HepG2 (cell line): ENCODE results near the gene ZBTB7A.

Source experiments
- ATAD3A ChIP-seq: sonication (generic); formaldehyde crosslinking; IDR thresholded peaks from 2 replicates; pipeline ENCODE4 v1.4.0; 2020; ENCODE audit warnings: missing genetic modification reagents
- GATAD2A ChIP-seq: IDR thresholded peaks from 2 replicates; pipeline ENCODE4 v1.6.1; 2016
- NFE2 ChIP-seq: sonication (generic); formaldehyde crosslinking; IDR thresholded peaks from 2 replicates; pipeline ENCODE4 v1.4.0; 2020; ENCODE audit warnings: missing genetic modification reagents

GRCh38 chr19:4016903-4017638 lies 49.6 kb downstream of the ZBTB7A start:
- TF ChIP-seq NFE2 (no peak), GATAD2A (CRISPR knock-in tag) (no peak), ATAD3A (CRISPR knock-in tag) (no peak)
